Measurements from ENCODE around the gene TIGD1.
"Not testable (repeated sequence)": the region's sequence is repeated elsewhere in the genome, so short reads cannot be mapped to it uniquely, and the experiment has no call there.

TIGD1 gene

GRCh38 chr2:232540441-232541041, 9.8 kb downstream of the TIGD1 start:
- in situ Hi-C loops (cut with MboI; ENCODE audit: low sequenced_read_pairs), result no loop called here

- in situ Hi-C loops (cut with MboI; ENCODE audit: low sequenced_read_pairs), result no loop called here
Measured at GRCh38 chr2:232539298-232540231, 10.8 kb downstream of the TIGD1 start, which contains the start of gene CHRNG. Gene CHRNG (plus strand): TSS chr2:232539692. CDS start chr2:232539748, 56 bp downstream.

GRCh38 chr2:232538671-232539070, 11.7 kb downstream of the TIGD1 start:
- in situ Hi-C loops (cut with MboI; ENCODE audit: low sequenced_read_pairs), result no loop called here

GRCh38 chr2:232537499-232537898, 12.9 kb downstream of the TIGD1 start:
- in situ Hi-C loops (cut with MboI; ENCODE audit: low sequenced_read_pairs), result no loop called here

- in situ Hi-C loops (cut with MboI; ENCODE audit: low sequenced_read_pairs), result no loop called here
Measured at GRCh38 chr2:232537079-232537478, 13.3 kb downstream of the TIGD1 start.

- in situ Hi-C loops (cut with MboI; ENCODE audit: low sequenced_read_pairs), result no loop called here
Measured at GRCh38 chr2:232535761-232536530, 14.4 kb downstream of the TIGD1 start.

GRCh38 chr2:232534940-232535651, 15.3 kb downstream of the TIGD1 start:
- in situ Hi-C loops (cut with MboI; ENCODE audit: low sequenced_read_pairs), result no loop called here

GRCh38 chr2:232533944-232534710, 16.2 kb downstream of the TIGD1 start:
- in situ Hi-C loops (cut with MboI; ENCODE audit: low sequenced_read_pairs), result no loop called here

- in situ Hi-C loops (cut with MboI; ENCODE audit: low sequenced_read_pairs), result not testable (repeated sequence)
Measured at GRCh38 chr2:232532821-232533220, 17.5 kb downstream of the TIGD1 start.

- in situ Hi-C loops (cut with MboI; ENCODE audit: low sequenced_read_pairs), result no loop called here
Measured at GRCh38 chr2:232532419-232532818, 17.9 kb downstream of the TIGD1 start.

GRCh38 chr2:232530626-232531260, 19.6 kb downstream of the TIGD1 start:
- in situ Hi-C loops (cut with MboI; ENCODE audit: low sequenced_read_pairs), result no loop called here

- in situ Hi-C loops (cut with MboI; ENCODE audit: low sequenced_read_pairs), result no loop called here
Measured at GRCh38 chr2:232529806-232530547, 20.4 kb downstream of the TIGD1 start.

GRCh38 chr2:232528746-232529460, 21.5 kb downstream of the TIGD1 start:
- in situ Hi-C loops (cut with MboI; ENCODE audit: low sequenced_read_pairs), result no loop called here

GRCh38 chr2:232527905-232528470, 22.4 kb downstream of the TIGD1 start:
- in situ Hi-C loops (cut with MboI; ENCODE audit: low sequenced_read_pairs), result no loop called here

- in situ Hi-C loops (cut with MboI; ENCODE audit: low sequenced_read_pairs), result no loop called here
Measured at GRCh38 chr2:232526372-232526941, 23.9 kb downstream of the TIGD1 start.

GRCh38 chr2:232525791-232526371, 24.5 kb downstream of the TIGD1 start, which contains the start of gene CHRND:
Gene CHRND (plus strand): TSS chr2:232526160. CDS start chr2:232526216, 56 bp downstream.
- in situ Hi-C loops (cut with MboI; ENCODE audit: low sequenced_read_pairs), result no loop called here

- in situ Hi-C loops (cut with MboI; ENCODE audit: low sequenced_read_pairs), result no loop called here
Measured at GRCh38 chr2:232525199-232525598, 25.2 kb downstream of the TIGD1 start.

Measured in HL-60/S4 treated with phorbol 12-myristate 13-acetate at 8.2 ng/mL for 4 days and 3 days (cell line).